SK-N-SH (cell line): ENCODE results near the gene FAM131A. TPM values are rescaled to one million over a fixed set of nuclear protein-coding genes. Genes with fewer than 3 reads are reported as not detected.

Source experiments
- CTCF ChIA-PET: fragments of 300-600, 350-600 bp; formaldehyde crosslinking; extraction: SDS; loops from one replicate; lab custom pipeline; 2021; lab: Yijun Ruan, JAX
- POLR2A ChIA-PET: fragments of 350-600 bp; sonication (Branson Sonifier 250); formaldehyde crosslinking; extraction: SDS; loops from one replicate; lab custom pipeline; 2020; ENCODE audit warnings: antibody characterized with exemption, inconsistent platforms; lab: Yijun Ruan, JAX
- DNase-seq: peaks from one replicate; pipeline ENCODE4 v3.0.0; 2012
- H2AFZ ChIP-seq: fragments of 200-600 bp; sonication (generic); 2 replicates; pipeline ENCODE4 v1.8.1; 2016; ENCODE audit warnings: antibody characterized with exemption, mild to moderate bottlenecking, low read depth
- H3F3A ChIP-seq: fragments of 200-600 bp; sonication (generic); replicated peaks from 2 replicates; pipeline ENCODE3; 2016; ENCODE audit warnings: antibody characterized with exemption, mild to moderate bottlenecking; ENCODE audit not compliant: insufficient read depth
- H3K27ac ChIP-seq, 2 experiments: fragments of 200-500 bp in 1 of 2; fragments of 200-600 bp in 1 of 2; sonication (Bioruptor generic) in 1 of 2; sonication (generic), shearing (Covaris generic) in 1 of 2; 2 replicates each; pipeline versions ENCODE4 v1.5.1 to v1.6.1; 2014 to 2016; ENCODE audit warnings: low read depth in 2 of 2, inconsistent platforms in 1 of 2, low read length in 1 of 2, mild to moderate bottlenecking in 1 of 2, mixed read lengths in 1 of 2
- H3K27me3 ChIP-seq: fragments of 200-600 bp; sonication (generic), shearing (Covaris generic); 2 replicates; pipeline ENCODE4 v1.6.1; 2016; ENCODE audit warnings: mixed run types; ENCODE audit not compliant: insufficient read depth
- H3K36me3 ChIP-seq, 2 experiments: fragments of 200-500 bp in 1 of 2; fragments of 200-600 bp in 1 of 2; sonication (Bioruptor generic) in 1 of 2; sonication (generic) in 1 of 2; replicated peaks in 1 of 2; 2 replicates each; pipeline versions ENCODE3 to v1.5.1; 2014 to 2016; ENCODE audit warnings: low read length in 1 of 2, mild to moderate bottlenecking in 1 of 2; ENCODE audit not compliant: insufficient read depth in 2 of 2, control insufficient read depth in 1 of 2
- H3K4me1 ChIP-seq, 2 experiments: fragments of 200-500 bp in 1 of 2; fragments of 200-600 bp in 1 of 2; sonication (Bioruptor generic) in 1 of 2; sonication (generic), shearing (Covaris generic) in 1 of 2; 2 replicates each; pipeline versions ENCODE4 v1.5.1 to v1.6.1; 2014 to 2016; ENCODE audit warnings: low read depth in 1 of 2, low read length in 1 of 2, mixed run types in 1 of 2; ENCODE audit not compliant: insufficient read depth in 2 of 2, control insufficient read depth in 1 of 2
- H3K4me2 ChIP-seq: fragments of 200-600 bp; sonication (generic), shearing (Covaris generic); 2 replicates; pipeline ENCODE4 v1.6.1; 2017; ENCODE audit warnings: mixed run types
- H3K4me3 ChIP-seq, 2 experiments: fragments of 200-500 bp in 1 of 2; fragments of 200-600 bp in 1 of 2; sonication (Bioruptor generic) in 1 of 2; sonication (generic), shearing (Covaris generic) in 1 of 2; 2 replicates each; pipeline versions ENCODE4 v1.5.1 to v1.8.1; 2014 to 2016; ENCODE audit warnings: low read depth in 2 of 2, inconsistent platforms in 1 of 2, low read length in 1 of 2, mild to moderate bottlenecking in 1 of 2, mixed read lengths in 1 of 2, moderate library complexity in 1 of 2
- H3K79me2 ChIP-seq: fragments of 200-600 bp; sonication (generic); 2 replicates; pipeline ENCODE4 v1.8.1; 2017; ENCODE audit warnings: mild to moderate bottlenecking; ENCODE audit not compliant: insufficient read depth
- H3K9ac ChIP-seq: fragments of 200-600 bp; sonication (generic); 2 replicates; pipeline ENCODE4 v1.6.1; 2017; ENCODE audit warnings: mixed run types
- H3K9me2 ChIP-seq: fragments of 200-600 bp; sonication (generic); 2 replicates; pipeline ENCODE4 v1.6.1; 2017; ENCODE audit warnings: mixed run types
- H3K9me3 ChIP-seq: fragments of 200-600 bp; sonication (generic); 2 replicates; pipeline ENCODE4 v1.6.1; 2017; ENCODE audit warnings: mixed run types, mild to moderate bottlenecking, moderate library complexity
- H4K20me1 ChIP-seq: fragments of 200-600 bp; sonication (generic); 2 replicates; pipeline ENCODE4 v1.6.1; 2017; ENCODE audit warnings: mild to moderate bottlenecking, mixed run types; ENCODE audit not compliant: insufficient read depth
- CTCF ChIP-seq: fragments of 200-600 bp; sonication (generic); IDR thresholded peaks from 2 replicates; pipeline ENCODE4 v1.6.1; 2017; ENCODE audit warnings: antibody characterized with exemption, mild to moderate bottlenecking, moderate library complexity
- EP300 ChIP-seq, 2 experiments: IDR thresholded peaks; 2 replicates each; pipeline versions ENCODE4 v1.4.0 to v1.6.1; 2012; ENCODE audit warnings: borderline replicate concordance in 1 of 2, low read depth in 1 of 2, low read length in 1 of 2
- FOSL2 ChIP-seq: IDR thresholded peaks from 2 replicates; pipeline ENCODE4 v1.4.0; 2012; ENCODE audit warnings: low read depth, mild to moderate bottlenecking, moderate library complexity, borderline replicate concordance
- FOXM1 ChIP-seq: IDR thresholded peaks from 2 replicates; pipeline ENCODE4 v1.4.0; 2012; ENCODE audit warnings: low read depth, mild to moderate bottlenecking
- GABPA ChIP-seq: IDR thresholded peaks from 2 replicates; pipeline ENCODE4 v1.4.0; 2012; ENCODE audit warnings: low read depth, mild to moderate bottlenecking
- GATA2 ChIP-seq: sonication (generic); formaldehyde crosslinking; IDR thresholded peaks from 2 replicates; pipeline ENCODE4 v1.5.0; 2020; ENCODE audit warnings: mild to moderate bottlenecking, missing genetic modification reagents
- MEF2A ChIP-seq: IDR thresholded peaks from 2 replicates; pipeline ENCODE4 v1.4.0; 2012; ENCODE audit warnings: low read depth, borderline replicate concordance
- MXI1 ChIP-seq: IDR thresholded peaks from 2 replicates; pipeline ENCODE4 v1.6.1; 2012; ENCODE audit warnings: mild to moderate bottlenecking, low read depth, low read length, improper control_type of control experiment
- NFIC ChIP-seq: IDR thresholded peaks from 2 replicates; pipeline ENCODE4 v1.4.0; 2012; ENCODE audit warnings: borderline replicate concordance
- PBX3 ChIP-seq: IDR thresholded peaks from 2 replicates; pipeline ENCODE4; 2012
- RCOR1 ChIP-seq: fragments of 150-350 bp; IDR thresholded peaks from 2 replicates; pipeline ENCODE4 v1.6.1; 2017; ENCODE audit warnings: antibody characterized with exemption, low read length
- RFX5 ChIP-seq: IDR thresholded peaks from 2 replicates; pipeline ENCODE4 v1.6.1; 2012; ENCODE audit warnings: mild to moderate bottlenecking, improper control_type of control experiment, low read length
- SMC3 ChIP-seq: IDR thresholded peaks from 2 replicates; pipeline ENCODE4 v1.6.1; 2012; ENCODE audit warnings: low read depth, low read length, improper control_type of control experiment
- TCF12 ChIP-seq: IDR thresholded peaks from 2 replicates; pipeline ENCODE4 v1.4.0; 2012
- USF1 ChIP-seq: IDR thresholded peaks from 2 replicates; pipeline ENCODE4 v1.4.0; 2012; ENCODE audit warnings: low read depth, borderline replicate concordance
- YY1 ChIP-seq: IDR thresholded peaks from 2 replicates; pipeline ENCODE4 v1.4.0; 2012; ENCODE audit warnings: low read depth, mild to moderate bottlenecking
- WGBS: methylation state at CpG from one replicate; pipeline ENCODE4 v1.1.6; 2017; ENCODE audit warnings: low lambda C conversion rate; 5-methylcytosine and 5-hydroxymethylcytosine counted together
- polyA plus RNA-seq, 3 experiments: library from polyadenylated mRNA; depleted of rRNA; stranded (reverse); fragments of >200 nt; gene quantifications; 2 replicates each; pipeline ENCODE4 v1.2.3, GENCODE V29; 2012
- TF ChIP-seq, protein P1 (sequence below): IDR thresholded peaks from 2 replicates; pipeline ENCODE4 v1.4.0; 2012; ENCODE audit warnings: low read depth, borderline replicate concordance
- TF ChIP-seq, protein P2 (sequence below): fragments of 150-350 bp; IDR thresholded peaks from 2 replicates; pipeline ENCODE4 v1.6.1; 2017; ENCODE audit warnings: antibody characterized with exemption, low read length, low read depth, borderline replicate concordance

FAM131A gene, protein sequence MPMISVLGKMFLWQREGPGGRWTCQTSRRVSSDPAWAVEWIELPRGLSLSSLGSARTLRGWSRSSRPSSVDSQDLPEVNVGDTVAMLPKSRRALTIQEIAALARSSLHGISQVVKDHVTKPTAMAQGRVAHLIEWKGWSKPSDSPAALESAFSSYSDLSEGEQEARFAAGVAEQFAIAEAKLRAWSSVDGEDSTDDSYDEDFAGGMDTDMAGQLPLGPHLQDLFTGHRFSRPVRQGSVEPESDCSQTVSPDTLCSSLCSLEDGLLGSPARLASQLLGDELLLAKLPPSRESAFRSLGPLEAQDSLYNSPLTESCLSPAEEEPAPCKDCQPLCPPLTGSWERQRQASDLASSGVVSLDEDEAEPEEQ
- polyA plus RNA-seq (2012; rRNA removed) = 31.6 and 34.2 TPM in 2 replicates
- 17.5 and 27.0 TPM in 2 replicates for polyA plus RNA-seq (2012; cell fraction: cytosol; rRNA removed)
- polyA plus RNA-seq (2012; cell fraction: nucleus; rRNA removed) = 56.4 and 63.9 TPM in 2 replicates

DNA sequence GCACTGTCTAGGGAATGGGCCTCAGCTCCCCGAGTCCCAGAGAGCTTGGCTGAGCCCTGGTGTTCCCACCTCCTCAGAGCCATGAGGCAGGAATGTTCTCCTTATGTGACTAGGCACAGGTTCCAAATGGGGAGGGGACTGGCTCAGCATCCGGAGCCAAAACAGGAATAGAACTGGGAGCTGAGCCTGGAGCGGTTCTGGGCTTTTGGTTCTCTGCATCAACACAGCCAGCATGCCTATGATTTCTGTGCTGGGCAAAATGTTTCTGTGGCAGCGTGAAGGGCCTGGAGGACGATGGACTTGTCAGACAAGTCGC, at the start of gene FAM131A:
FAM131A (plus strand) TSS at position 202 of the 316 bp plus-strand sequence; CDS start at position 233, 31 bp downstream.
- H3K27ac ChIP-seq = peak within 1 kb of the TSS; percentile 90 to 92
- 58% methylated on average over 6 of the region's 6 CpGs for WGBS
- H3K4me3 ChIP-seq = peak within 1 kb of the TSS; percentile 72 to 74
- peaks cover 19% of the 10 kb centered on the region for H4K20me1 ChIP-seq
- H3K27me3 ChIP-seq = no peaks in the 10 kb centered on the region
- CTCF ChIA-PET = interaction anchor here (0.7 to 5.2 kb wide), 5 partner anchors 8 to 53 kb away, joined by 3 to 63 read pairs (median 4); no protein-coding TSS in a partner anchor
- TF ChIP-seq, protein P1, sequence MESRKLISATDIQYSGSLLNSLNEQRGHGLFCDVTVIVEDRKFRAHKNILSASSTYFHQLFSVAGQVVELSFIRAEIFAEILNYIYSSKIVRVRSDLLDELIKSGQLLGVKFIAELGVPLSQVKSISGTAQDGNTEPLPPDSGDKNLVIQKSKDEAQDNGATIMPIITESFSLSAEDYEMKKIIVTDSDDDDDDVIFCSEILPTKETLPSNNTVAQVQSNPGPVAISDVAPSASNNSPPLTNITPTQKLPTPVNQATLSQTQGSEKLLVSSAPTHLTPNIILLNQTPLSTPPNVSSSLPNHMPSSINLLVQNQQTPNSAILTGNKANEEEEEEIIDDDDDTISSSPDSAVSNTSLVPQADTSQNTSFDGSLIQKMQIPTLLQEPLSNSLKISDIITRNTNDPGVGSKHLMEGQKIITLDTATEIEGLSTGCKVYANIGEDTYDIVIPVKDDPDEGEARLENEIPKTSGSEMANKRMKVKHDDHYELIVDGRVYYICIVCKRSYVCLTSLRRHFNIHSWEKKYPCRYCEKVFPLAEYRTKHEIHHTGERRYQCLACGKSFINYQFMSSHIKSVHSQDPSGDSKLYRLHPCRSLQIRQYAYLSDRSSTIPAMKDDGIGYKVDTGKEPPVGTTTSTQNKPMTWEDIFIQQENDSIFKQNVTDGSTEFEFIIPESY = no peak
- TF ChIP-seq GATA2 (CRISPR knock-in tag) (no peak), USF1 (no peak), CTCF (no peak), MEF2A (no peak), EP300 (IDR thresholded peaks at IDR 0.05; ENCODE audit: borderline replicate concordance in 1 of 2, low read depth in 1 of 2, low read length in 1 of 2) (no peak), YY1 (no peak), MXI1 (no peak), RCOR1 (no peak), FOSL2 (no peak), NFIC (no peak), SMC3 (no peak), FOXM1 (no peak), RFX5 (no peak), PBX3 (no peak), TCF12 (no peak), GABPA (no peak)
- TF ChIP-seq, protein P2, sequence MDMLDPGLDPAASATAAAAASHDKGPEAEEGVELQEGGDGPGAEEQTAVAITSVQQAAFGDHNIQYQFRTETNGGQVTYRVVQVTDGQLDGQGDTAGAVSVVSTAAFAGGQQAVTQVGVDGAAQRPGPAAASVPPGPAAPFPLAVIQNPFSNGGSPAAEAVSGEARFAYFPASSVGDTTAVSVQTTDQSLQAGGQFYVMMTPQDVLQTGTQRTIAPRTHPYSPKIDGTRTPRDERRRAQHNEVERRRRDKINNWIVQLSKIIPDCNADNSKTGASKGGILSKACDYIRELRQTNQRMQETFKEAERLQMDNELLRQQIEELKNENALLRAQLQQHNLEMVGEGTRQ = no peak
- DNase-seq = no peak
- H3K79me2 ChIP-seq = peaks cover 74% of the 10 kb centered on the region
- H3K4me1 ChIP-seq = peaks cover 37 to 45% of the 10 kb centered on the region in 2 experiments; a peak in 3 of 4 replicates
- H2AFZ ChIP-seq = no peak within 1 kb of the TSS
- H3K36me3 ChIP-seq = peaks cover 19 to 35% of the 10 kb centered on the region in 2 experiments
- H3K4me2 ChIP-seq = peak within 1 kb of the TSS; percentile 85
- H3F3A ChIP-seq = peaks cover 36% of the 10 kb centered on the region
- H3K9me2 ChIP-seq = no peaks in the 10 kb centered on the region
- POLR2A ChIA-PET = interaction anchor here (0.7 to 3.1 kb wide), 7 partner anchors 8 to 31 kb away, joined by 3 to 19 read pairs (median 4); partner anchors contain the start of genes CLCN2 and POLR2H
- H3K9ac ChIP-seq = peak within 1 kb of the TSS; percentile 83
- H3K9me3 ChIP-seq = no peaks in the 10 kb centered on the region
